GM20000 (cell line): ENCODE measurements around the gene RPS14.

ENCODE experiments used
- DNase-seq: peaks from one replicate; pipeline ENCODE4 v3.0.0; 2012; ENCODE audit warnings: low spot score
- TF ChIP-seq, protein P1 (sequence below): IDR thresholded peaks from 2 replicates; pipeline ENCODE4 v1.5.1; 2012; ENCODE audit warnings: mild to moderate bottlenecking, control low read depth; ENCODE audit errors: extremely low read depth, missing control alignments

The RPS14 gene

DNA sequence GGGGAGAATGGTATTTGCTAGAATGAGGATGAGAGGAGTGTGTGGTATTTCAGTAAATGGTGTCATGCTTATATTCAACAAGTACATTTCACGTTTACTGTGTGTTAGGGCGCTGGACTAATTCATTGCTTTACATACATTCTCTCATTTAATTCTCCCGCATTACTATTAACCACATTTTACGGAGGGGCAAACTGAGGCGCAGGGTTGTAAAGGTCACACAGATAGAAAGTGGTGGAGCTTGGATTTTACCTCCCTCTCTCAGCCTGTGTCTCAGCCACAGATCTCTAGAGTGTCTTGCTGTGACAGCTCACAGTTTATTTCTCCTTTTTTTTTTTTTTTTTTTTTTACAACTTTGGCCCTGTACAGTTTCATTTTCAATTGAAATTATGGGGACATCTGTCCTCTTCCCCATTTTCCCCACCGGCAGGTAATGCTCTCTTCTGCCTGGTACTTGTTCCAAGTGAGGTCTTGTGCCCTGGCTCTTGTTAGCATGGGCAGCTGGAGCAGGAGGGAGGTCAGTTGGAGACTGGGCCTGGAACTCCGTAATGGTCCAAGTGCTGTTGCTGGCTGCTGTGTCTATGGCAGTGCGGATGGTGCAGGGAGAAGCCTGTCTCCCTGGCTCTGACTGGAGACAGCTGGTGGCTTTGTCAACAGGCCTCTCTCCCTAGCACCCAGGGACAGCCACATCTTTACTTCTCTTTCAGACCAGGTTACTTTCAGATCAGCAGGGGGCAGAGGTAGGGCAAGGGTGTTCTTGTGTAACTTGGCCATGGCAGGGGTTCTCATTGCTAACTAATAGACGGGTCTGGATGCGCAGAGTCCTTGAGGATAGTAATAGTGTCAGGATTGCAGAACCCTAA is 37.9 kb upstream of the RPS14 start:
- TF ChIP-seq, protein P1, sequence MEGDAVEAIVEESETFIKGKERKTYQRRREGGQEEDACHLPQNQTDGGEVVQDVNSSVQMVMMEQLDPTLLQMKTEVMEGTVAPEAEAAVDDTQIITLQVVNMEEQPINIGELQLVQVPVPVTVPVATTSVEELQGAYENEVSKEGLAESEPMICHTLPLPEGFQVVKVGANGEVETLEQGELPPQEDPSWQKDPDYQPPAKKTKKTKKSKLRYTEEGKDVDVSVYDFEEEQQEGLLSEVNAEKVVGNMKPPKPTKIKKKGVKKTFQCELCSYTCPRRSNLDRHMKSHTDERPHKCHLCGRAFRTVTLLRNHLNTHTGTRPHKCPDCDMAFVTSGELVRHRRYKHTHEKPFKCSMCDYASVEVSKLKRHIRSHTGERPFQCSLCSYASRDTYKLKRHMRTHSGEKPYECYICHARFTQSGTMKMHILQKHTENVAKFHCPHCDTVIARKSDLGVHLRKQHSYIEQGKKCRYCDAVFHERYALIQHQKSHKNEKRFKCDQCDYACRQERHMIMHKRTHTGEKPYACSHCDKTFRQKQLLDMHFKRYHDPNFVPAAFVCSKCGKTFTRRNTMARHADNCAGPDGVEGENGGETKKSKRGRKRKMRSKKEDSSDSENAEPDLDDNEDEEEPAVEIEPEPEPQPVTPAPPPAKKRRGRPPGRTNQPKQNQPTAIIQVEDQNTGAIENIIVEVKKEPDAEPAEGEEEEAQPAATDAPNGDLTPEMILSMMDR, result no peak
- peak; percentile 60 for DNase-seq

DNA sequence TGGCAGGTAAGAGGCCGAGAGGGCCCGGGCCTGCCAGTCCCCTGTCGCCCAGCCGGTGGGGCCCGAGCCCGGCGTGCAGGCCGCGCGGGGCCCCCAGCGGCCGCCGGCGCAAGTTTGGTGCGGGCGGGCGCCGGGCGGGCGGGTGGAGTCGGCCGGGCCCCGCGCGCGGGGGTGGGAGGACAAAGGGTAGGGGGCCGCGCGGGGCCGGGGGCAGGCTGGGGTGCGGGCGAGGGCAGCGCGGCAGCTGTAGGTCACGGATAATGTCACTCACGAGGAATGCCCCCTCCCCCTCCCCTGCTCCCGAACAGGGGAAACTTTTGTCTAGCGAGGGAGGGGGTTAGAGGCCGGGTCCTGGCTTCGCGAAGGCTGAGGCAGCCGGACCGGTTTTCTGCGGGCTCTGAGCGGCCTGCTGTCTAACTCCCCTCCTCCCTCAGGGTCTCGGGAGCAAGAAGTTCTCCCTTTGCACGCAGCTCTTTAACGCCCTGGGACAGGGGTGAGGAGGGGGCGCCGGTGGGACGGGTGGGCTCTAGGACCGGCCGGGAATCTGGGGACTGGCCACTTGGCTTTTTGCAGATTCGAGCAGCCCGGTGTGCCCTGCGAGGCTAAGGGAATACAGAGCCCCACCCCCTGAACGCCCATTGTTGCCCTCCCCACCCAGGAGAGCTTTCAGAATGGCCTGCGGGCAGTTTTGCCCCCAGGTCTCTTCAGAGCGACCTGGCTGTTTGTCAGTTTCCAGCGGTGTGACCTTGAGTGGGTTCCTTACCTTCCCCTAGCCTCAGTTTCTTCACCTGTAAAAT is 37.1 kb upstream of the RPS14 start:
- TF ChIP-seq, protein P1, result no peak

DNA sequence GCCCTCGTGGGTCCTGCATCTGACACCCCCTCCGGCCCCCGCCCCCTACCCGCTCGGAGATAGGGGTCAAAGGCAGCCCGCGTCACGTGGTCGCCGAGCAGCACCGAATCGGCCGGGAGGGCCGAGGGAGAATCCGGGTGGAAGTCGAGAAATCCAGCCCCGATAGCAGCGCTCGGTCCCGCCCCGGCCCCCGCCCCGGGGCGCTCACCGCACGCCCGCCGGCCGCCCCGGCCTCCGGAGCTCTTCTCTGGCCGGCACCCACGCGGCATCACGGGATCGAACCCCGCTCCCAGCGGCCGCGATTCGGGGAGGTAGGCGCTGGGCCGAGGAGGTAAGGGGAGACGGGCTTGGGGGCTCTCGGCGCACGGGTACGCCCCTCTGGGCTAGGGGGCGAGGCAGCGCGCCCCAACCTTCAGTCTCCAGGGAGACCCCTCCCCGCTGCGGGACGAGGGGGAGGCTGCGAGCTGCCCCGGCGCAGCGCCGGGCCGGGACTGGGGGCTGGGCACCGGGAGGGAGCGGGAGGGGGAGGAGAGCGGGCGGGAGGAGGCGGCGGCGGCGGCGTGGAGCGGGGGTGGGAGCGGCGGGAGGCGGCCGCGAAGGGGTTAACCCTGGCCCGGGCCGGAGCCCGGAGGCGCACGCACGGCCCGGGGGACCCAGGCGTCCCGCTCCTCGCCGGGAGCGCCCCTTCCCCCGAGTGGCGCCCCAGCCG is 36.3 kb upstream of the RPS14 start:
- DNase-seq, result peak; percentile 83
- TF ChIP-seq, protein P1, result no peak

More for the DNA sequence above, 37.1 kb upstream of the RPS14 start:
- peak; percentile 70 for DNase-seq

DNA sequence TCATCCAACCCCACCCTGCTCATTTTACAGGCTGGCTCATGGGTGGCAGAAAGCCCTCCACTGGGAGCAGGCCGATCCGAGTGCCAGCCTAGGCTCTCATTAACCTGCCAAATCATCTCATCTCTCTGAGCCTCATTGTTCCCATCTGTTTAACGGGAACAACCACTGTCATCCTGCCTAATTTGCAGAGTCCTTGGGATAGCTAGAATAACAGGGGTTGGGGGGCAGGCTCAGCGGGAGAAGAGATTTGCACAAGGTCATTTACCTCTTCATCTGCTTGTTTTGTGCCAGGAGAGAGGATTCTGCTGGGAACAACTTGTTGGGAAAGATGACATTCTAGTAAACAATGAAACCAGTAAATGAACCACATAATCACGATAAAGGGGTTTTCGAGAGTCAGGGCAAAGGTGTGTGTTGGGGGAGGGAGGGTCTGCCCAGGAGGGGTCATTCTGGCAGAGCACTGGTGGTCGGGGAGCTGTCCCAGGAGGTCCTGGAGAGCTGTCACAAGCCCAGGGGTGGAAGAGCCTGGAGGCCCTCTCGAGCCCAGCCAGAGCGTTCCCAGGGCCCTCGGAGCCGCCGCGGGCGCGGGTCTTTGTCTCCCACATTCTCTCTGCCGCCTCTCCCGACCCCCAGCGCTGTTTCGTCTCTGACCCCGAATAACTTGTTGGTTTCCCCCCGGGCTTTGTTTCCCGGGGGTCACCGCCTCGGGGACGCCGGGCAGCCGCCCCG is 35.6 kb upstream of the RPS14 start:
- TF ChIP-seq, protein P1, result no peak
- no peak for DNase-seq

DNA sequence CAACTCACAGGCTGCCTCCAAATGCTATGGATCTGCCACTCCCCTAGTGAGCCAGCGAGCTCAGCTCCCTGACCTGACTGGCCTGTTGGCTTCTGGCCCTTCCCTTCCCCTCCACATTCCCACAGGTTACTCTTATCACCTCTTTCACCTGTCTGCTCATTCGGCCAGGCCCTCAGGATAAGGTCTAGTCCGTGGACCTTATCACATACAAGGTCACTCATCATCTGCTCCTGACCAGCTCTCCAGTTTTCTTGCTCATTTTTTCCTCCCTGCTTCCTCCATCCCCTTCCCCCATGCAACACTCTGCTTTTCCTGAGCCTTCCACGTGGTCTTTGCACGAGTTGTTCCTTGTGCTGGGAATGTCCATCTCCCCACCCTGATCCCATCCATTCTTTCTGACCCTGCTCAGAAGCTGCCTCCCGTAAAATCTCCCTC is 32.5 kb upstream of the RPS14 start:
- DNase-seq, result no peak
- TF ChIP-seq, protein P1, result no peak

DNA sequence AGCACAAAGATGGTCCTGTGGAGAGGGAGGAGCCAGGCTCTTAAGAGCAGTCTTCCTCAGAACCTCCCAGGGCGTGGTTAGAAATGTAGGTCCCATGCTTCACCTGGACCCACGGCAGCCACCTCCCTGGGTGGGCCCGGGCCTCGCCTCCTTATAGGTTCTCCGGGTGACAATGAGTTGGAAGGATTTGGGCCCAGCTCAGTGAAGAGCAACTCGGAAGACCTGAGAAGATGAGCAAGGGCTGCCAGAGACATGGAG is 32.1 kb upstream of the RPS14 start:
- TF ChIP-seq, protein P1, result no peak
- no peak for DNase-seq
